Neural crest cell (in vitro differentiated cells): ENCODE results near the gene VSIG10. TPM values are rescaled to one million over a fixed set of nuclear protein-coding genes. Genes with fewer than 3 reads are reported as not detected.
"Not testable (repeated sequence)": the region's sequence is repeated elsewhere in the genome, so short reads cannot be mapped to it uniquely, and the experiment has no call there.

ENCODE experiments used
- DNase-seq: peaks from one replicate; pipeline ENCODE4 v3.0.0; 2021; ENCODE audit warnings: low read depth, mixed read lengths, low spot score
- H3K27ac Mint-ChIP-seq: one replicate; pipeline ENCODE4 v1.8.0; 2021; ENCODE audit warnings: mild to moderate bottlenecking, mixed read lengths; ENCODE audit not compliant: unreplicated experiment
- H3K27me3 Mint-ChIP-seq: 2 replicates; pipeline ENCODE4 v1.8.0; 2021; ENCODE audit warnings: low read depth, mild to moderate bottlenecking, mixed read lengths
- H3K36me3 Mint-ChIP-seq: 2 replicates; pipeline ENCODE4 v1.8.0; 2021; ENCODE audit warnings: low read depth, mild to moderate bottlenecking, mixed read lengths
- H3K4me1 Mint-ChIP-seq: 2 replicates; pipeline ENCODE4 v1.8.0; 2021; ENCODE audit warnings: mixed read lengths
- H3K4me3 Mint-ChIP-seq: one replicate; pipeline ENCODE4 v1.8.0; 2021; ENCODE audit warnings: mild to moderate bottlenecking, mixed read lengths
- H3K9me3 Mint-ChIP-seq: 2 replicates; pipeline ENCODE4 v1.8.0; 2021; ENCODE audit warnings: mixed read lengths
- total RNA-seq: library from RNA; stranded (reverse); gene quantifications from 2 replicates; pipeline ENCODE4 v1.2.1, GENCODE V29; 2021
- TF ChIP-seq, protein P1 (sequence below): fragments of 200-600 bp; sonication (generic); conservative IDR thresholded peaks from 2 replicates; pipeline ENCODE4 v1.5.0; 2021; ENCODE audit warnings: antibody characterized with exemption, mild to moderate bottlenecking

VSIG10 gene
- total RNA-seq, 1 donor from 2014 or later, result 26.8 TPM

- no peaks in the 10 kb centered on the region for H3K9me3 Mint-ChIP-seq
- TF ChIP-seq, protein P1, sequence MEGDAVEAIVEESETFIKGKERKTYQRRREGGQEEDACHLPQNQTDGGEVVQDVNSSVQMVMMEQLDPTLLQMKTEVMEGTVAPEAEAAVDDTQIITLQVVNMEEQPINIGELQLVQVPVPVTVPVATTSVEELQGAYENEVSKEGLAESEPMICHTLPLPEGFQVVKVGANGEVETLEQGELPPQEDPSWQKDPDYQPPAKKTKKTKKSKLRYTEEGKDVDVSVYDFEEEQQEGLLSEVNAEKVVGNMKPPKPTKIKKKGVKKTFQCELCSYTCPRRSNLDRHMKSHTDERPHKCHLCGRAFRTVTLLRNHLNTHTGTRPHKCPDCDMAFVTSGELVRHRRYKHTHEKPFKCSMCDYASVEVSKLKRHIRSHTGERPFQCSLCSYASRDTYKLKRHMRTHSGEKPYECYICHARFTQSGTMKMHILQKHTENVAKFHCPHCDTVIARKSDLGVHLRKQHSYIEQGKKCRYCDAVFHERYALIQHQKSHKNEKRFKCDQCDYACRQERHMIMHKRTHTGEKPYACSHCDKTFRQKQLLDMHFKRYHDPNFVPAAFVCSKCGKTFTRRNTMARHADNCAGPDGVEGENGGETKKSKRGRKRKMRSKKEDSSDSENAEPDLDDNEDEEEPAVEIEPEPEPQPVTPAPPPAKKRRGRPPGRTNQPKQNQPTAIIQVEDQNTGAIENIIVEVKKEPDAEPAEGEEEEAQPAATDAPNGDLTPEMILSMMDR, result no peak
- H3K27me3 Mint-ChIP-seq, result peaks cover 2% of the 10 kb centered on the region
- no peaks in the 10 kb centered on the region for H3K36me3 Mint-ChIP-seq
- peaks cover 13% of the 10 kb centered on the region for H3K4me1 Mint-ChIP-seq
- no peak overlapping the region for H3K4me3 Mint-ChIP-seq
- no peak for DNase-seq
- no peak overlapping the region for H3K27ac Mint-ChIP-seq
Measured at GRCh38 chr12:118098911-118099671, 4.7 kb downstream of the VSIG10 start.

DNA sequence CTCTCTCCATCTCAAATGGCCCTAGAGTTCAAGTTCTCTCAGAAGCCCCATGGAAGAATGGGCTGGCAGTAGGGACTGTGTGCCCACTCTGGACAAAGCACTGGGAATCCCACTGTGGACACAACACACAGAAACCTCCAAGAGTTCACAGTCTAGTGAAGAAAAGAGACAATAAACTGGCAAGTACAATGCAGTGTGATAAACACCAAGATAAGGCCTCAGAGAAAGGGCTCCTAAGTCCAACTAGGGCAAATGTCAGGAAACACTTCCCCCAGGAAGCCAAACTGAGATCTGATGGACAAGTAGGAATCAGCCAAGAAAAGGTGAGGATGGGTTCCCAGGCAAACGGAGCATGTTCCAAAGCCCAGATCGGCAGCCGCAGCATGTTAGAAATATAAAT is 5.4 kb downstream of the VSIG10 start:
- Mint-ChIP-seq H3K27ac (no peak overlapping the region), H3K9me3 (no peaks in the 10 kb centered on the region), H3K4me3 (peak overlapping the region; percentile 48), H3K27me3 (peaks cover 2% of the 10 kb centered on the region), H3K4me1 (peaks cover 13% of the 10 kb centered on the region), H3K36me3 (no peaks in the 10 kb centered on the region)
- no peak for DNase-seq
- TF ChIP-seq, protein P1, result no peak

DNA sequence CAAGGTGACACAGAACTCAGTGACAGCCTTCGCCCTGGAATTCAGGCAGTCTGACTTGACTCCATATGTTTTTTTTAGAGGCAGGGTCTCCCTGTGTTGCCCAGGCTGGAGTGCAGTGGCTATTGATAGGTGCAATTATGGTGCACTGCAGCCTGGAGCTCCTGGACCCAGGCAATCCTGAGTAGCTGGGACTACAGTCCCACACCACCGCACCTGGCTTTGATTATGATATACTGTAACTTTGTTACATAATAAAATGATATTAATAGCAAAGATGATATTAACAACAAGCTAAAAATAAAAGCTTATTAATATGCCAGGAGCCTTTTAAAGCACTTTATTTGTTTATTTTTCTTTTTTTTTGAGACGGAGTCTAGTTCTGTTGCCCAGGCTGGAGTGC is 9.8 kb downstream of the VSIG10 start:
- no peaks in the 10 kb centered on the region for H3K9me3 Mint-ChIP-seq
- H3K27ac Mint-ChIP-seq, result no peak overlapping the region
- H3K27me3 Mint-ChIP-seq, result no peaks in the 10 kb centered on the region
- DNase-seq, result no peak
- H3K36me3 Mint-ChIP-seq, result peaks cover 3% of the 10 kb centered on the region
- peaks cover 5% of the 10 kb centered on the region for H3K4me1 Mint-ChIP-seq
- no peak overlapping the region for H3K4me3 Mint-ChIP-seq
- TF ChIP-seq, protein P1, result no peak

GRCh38 chr12:118089782-118090181 is 14.0 kb downstream of the VSIG10 start:
- DNase-seq, result no peak
- Mint-ChIP-seq H3K27me3 (no peaks in the 10 kb centered on the region), H3K9me3 (no peaks in the 10 kb centered on the region), H3K27ac (no peak overlapping the region), H3K36me3 (peaks cover 3% of the 10 kb centered on the region), H3K4me3 (no peak overlapping the region), H3K4me1 (no peaks in the 10 kb centered on the region)
- TF ChIP-seq, protein P1, result no peak

DNA sequence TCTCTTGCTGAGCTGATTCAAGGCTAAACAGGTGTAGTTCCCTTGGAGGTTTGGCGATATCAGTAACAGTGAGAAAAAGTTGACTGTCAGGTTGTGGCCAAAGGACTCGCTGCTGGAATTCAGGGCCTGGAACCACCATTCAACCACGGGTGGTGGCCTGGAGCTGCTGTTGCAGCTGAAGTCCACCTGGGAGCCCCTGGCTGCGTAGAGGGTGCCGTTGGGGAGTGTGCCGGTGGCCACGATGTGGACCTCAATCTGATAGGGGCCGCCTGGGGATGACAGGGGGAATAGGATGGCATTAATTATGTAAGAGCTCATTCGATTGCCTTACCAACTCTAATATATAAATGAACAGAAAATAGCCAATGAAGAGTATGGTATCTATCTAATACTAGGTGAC is 21.6 kb downstream of the VSIG10 start:
- no peak for DNase-seq
- Mint-ChIP-seq H3K36me3 (peaks cover 9% of the 10 kb centered on the region), H3K9me3 (no peaks in the 10 kb centered on the region), H3K27me3 (no peaks in the 10 kb centered on the region), H3K4me3 (no peak overlapping the region), H3K4me1 (no peaks in the 10 kb centered on the region), H3K27ac (no peak overlapping the region)
- TF ChIP-seq, protein P1, result no peak

GRCh38 chr12:118081521-118081920 is 22.3 kb downstream of the VSIG10 start:
- not testable (repeated sequence) for H3K27me3 Mint-ChIP-seq, H3K4me1 Mint-ChIP-seq, H3K27ac Mint-ChIP-seq, H3K9me3 Mint-ChIP-seq, H3K4me3 Mint-ChIP-seq, DNase-seq
- peaks cover 12% of the 10 kb centered on the region for H3K36me3 Mint-ChIP-seq
